NOMO-1 (cell line): ENCODE results near the gene CASQ2.
"Not testable (repeated sequence)": the region's sequence is repeated elsewhere in the genome, so short reads cannot be mapped to it uniquely, and the experiment has no call there.

ENCODE experiments used
- DNase-seq, 2 experiments: peaks; one replicate each; lab custom pipeline; 2025; ENCODE audit not compliant: unreplicated experiment in 2 of 2; lab: John Stamatoyannopoulos, UW

Gene CASQ2

GRCh38 chr1:115781343-115781742, 12.8 kb upstream of the CASQ2 start:
- peak in 1 of 2 experiments; percentile 36 for DNase-seq

DNA sequence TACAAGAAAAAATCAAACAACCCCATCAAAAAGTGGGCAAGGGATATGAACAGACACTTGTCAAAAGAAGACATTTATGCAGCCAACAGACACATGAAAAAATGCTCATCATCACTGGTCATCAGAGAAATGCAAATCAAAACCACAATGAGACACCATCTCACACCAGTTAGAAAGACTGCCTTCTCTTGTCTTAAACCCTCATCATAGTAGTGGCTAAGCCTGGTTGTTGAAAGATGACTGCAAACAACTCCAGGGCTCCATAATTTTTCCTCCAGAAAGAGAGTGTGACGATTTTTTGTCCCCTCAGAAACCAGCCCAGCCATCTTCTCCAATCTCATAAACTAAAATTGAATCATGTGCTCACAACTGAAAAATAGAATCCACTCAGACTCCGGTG, 12.1 kb upstream of the CASQ2 start:
- not testable (repeated sequence) for DNase-seq

DNA sequence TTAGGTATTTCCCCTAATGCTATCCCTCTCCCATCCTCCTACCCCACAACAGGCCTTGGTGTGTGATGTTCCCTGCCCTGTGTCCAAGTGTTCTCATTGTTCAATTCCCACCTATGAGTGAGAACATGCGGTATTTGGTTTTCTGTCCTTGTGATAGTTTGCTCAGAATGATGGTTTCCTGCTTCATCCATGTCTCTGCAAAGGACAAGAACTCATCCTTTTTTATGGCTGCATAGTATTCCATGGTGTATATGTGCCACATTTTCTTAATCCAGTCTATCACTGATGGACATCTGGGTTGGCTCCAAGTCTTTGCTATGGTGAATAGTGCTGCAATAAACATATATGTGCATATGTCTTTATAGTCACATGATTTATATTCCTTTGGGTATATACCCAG, 10.6 kb upstream of the CASQ2 start:
- not testable (repeated sequence) for DNase-seq

DNA sequence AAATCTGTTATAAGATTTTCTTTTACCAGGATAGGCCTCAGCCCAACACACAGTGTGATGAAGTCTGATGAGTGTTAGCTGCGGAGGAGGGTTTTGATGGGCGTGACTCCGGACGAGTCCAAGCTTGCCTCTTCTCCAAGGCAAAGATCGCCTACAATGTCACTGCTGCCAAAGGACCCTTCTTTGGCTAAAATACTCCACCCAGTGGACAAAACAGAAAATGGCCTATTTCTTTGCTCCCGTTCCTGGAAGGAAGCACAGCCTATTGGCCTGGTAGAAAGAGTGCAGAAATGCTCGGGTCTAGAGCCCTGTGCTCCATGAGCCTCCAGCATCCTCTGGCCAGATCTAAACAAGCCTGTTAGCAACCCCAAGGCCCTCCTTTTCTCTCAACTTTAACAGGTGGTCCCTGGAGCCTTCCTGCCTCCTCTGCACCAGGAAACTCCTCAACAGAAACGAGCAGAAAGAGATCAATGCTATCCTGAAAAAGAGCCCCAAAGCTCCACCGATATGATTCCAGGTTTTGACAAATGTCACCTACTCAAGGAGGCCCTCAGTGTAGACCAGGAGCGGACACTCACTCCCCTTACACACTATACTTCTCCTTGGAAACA, 3.4 kb upstream of the CASQ2 start:
- peak; percentile 62 to 85 for DNase-seq

DNA sequence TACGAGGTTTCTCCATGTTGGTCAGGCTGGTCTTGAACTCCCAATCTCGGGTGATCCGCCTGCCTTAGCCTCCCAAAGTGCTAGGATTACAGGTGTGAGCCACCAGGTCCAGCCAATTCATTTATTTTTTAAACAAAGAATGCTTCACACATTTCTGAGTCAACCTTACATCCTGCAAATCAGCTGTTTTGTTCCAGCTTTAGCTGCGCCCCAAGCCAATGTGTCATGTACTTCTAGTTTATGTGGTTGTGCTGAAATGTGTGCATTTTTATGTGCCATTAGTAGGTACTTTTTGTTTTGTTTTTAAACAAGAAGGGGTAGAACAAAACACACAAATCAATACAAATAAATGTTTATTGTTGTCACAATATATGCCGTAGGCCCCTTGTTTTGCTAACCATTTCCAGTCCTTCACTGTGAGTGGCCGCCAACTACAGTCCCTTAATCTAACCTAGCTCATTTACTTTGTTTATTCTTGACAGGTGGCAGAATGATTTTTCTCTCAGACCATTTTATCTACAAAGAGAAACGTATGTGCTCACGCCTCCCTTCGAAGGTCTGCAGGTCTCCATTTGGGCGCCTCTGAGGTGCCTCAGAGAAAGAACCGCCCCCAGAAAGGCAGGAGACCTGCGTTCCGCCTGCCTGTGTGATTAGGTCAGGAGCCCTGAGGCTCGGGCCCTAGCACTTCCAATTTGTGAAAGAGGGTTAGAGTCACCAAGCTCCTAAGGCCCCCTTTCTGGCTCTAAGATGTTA, 2.8 kb upstream of the CASQ2 start:
- DNase-seq = no peak

GRCh38 chr1:115767403-115767802, 1.1 kb downstream of the CASQ2 start:
- no peak for DNase-seq

- no peak for DNase-seq
These were observed 3.4 kb downstream of the CASQ2 start for GRCh38 chr1:115765091-115765490.

DNA sequence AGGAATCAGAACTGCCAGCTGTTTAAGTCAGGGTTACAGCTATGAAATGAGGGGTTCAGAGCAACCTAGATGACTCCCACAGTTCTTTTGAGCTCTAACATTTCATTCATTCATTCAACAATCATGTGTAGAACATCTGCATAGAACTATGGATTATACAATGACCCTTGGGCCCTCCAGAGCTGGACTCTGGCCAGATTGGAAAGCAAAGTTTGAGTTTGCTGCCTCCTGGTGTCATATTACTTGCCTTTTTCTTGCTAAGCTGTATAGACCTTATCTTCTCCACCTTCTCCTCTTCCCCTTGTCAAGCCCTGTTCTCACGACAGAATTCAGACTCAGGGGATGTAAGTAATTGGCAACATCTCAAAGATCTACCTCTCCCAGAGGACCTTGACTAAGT, 4.0 kb downstream of the CASQ2 start:
- DNase-seq = no peak

- no peak for DNase-seq
These were observed 5.7 kb downstream of the CASQ2 start for GRCh38 chr1:115762779-115763178.

DNA sequence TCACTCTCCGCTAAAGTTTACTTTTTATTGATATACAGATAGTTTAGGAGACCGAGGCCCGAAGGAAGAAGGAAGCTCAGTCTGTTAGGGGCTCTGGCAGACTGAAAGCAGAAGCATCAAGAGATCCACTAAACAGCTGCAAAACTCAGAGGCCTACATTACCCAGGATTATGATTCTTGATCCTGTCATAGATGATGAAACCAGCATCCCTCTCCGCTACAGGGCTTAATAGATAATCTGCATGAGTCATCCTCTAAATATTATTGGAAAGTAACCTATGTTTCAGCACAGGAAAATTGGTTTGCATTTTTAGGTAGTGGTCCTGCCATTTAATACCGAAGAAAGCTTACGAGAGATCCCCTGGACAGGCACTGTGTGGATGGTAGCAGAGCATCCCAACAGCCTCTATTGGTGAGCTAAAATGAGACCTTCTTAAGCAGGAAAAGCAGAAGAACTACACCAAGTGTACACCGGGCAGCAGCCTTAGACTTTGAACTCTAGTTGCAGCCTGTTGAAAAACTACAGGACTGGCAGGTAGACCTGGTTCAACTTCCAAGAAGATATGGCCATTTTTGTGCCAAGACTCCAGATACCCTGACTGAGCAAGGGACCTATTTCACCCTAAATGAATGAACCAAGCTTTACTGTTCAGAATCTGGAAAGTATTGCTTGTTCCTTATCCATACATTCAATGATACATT, 6.8 kb downstream of the CASQ2 start:
- peak in 1 of 2 experiments; percentile 10 for DNase-seq

GRCh38 chr1:115757856-115758255, 10.7 kb downstream of the CASQ2 start:
- no peak for DNase-seq

DNA sequence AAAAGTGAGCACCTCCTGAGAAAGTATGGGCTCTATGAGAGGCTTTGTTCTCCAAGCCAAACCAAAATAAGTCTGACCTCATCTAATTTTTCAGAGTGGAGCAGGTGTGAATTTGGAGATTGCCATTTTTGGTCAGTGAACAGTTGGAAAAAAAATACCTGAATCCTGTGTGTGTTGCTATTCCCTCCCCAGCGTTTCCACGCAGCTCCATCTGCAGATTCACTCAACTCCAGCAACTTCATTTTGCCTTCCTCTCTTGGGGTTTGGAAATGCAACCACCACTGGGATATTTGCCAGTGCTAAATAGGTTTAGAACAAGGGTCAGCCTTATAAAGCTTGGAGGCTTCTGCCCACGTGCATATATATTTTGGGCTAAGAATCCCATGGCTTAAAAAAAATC, 11.2 kb downstream of the CASQ2 start:
- no peak for DNase-seq

DNA sequence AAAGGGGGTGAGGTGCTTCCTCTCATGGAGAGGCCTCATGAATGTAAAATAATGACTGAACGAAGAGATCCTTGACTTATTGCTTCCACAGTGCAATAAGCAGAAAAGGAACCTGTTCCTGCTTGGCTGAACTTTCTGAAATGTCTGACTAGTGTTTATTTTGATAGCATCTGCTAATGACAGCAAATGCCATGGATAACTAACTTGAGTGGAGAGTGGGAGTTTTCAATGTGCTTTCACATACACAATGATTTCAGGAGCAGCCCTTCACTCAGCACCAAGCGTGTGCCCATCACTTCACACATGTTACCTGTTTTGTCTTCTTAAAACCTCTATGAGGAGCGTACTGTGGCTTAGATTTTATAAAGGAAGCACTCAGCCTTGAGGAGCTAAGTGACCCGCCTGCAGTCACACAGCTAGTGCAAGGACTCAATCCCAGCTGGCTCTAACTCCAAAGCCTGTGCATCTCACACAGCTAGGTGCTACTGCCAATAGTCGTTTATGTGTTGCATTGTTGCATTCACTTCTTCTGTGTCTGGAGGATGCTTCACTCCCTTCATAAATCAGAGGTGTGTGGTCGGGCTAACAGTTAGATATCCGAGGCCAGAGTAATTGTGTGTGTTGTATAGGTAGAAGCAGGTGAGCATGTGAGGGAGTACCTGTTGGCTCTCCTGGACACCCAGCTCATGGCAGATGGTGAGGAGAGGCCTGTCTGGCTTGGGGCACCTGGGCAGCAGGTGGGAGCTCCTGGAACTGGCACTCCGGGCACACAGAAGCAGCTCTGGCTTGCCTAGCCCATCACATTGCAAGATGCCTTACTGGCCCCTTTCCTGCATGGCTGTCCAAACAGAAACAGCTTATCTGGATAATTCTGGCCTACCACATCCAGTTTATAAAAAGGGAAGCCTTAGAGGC, 12.8 kb downstream of the CASQ2 start:
- no peak for DNase-seq

DNA sequence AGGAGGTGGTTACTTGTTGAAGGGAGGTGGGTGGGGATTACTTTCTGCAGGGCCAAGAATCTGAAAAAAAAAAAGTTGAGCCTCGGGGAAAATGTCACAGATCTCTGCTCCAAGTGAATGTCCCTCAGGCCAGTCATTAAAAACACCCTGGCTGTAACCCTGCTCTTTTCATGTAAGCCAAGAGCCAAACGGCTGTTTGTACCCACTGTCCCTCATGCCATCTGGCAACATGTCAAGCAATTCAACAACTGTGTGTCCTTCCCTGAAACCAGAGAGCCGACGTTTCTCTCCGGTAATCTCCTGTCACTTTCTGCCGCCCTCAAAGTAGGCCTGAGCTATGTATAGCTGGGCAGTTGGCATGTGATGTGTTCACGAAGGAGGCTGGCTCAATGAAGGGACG, 14.7 kb downstream of the CASQ2 start:
- DNase-seq = no peak

- no peak for DNase-seq
These were observed 15.2 kb downstream of the CASQ2 start for GRCh38 chr1:115753361-115753760.

- DNase-seq = no peak
These were observed 19.9 kb downstream of the CASQ2 start for GRCh38 chr1:115748401-115749150.

DNA sequence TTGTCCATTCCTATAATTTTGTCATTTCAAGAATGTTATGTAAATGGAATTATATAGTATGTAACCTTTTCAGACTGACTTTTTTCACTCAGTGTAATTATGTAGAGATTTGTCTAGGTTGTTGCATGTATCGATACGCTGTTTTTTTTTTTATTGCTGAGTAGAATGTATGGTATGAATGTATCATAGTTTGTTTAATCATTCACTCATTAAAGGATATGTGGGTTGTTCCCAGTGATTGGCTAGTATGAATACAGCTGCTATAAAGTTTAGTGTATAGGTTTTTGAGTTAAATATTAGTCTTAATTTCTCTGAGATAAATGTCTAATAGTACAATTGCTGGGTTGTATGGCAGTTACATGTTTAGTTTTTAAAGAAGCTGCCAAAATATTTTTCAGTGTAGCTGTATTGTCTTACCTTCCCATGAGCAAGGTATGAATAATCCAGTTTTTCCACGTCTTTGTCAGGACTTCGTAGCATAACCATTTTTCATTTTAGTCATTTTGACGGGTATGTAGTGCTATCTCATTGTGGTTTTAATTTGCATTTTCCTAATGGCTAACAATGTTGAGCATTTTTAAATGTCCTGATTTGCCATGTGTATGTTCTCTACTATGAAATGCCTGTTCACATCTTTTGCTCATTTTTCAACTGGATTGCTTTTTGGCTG, 22.4 kb downstream of the CASQ2 start:
- no peak for DNase-seq

GRCh38 chr1:115744646-115745275, 23.8 kb downstream of the CASQ2 start:
- DNase-seq = no peak

GRCh38 chr1:115740811-115741210, 27.7 kb downstream of the CASQ2 start:
- DNase-seq = no peak
